K562 (cell line): ENCODE measurements around the gene EXOSC6. TPM values are rescaled to one million over a fixed set of nuclear protein-coding genes. Genes with fewer than 3 reads are reported as not detected.

ENCODE experiments used
- C11orf30 ChIP-seq: fragments of 450-650 bp; IDR thresholded peaks from 2 replicates; pipeline ENCODE4 v1.6.1; 2016; ENCODE audit warnings: low read depth, mild to moderate bottlenecking
- CTBP1 ChIP-seq: fragments of 450-650 bp; IDR thresholded peaks from 2 replicates; pipeline ENCODE4 v1.6.1; 2016; ENCODE audit warnings: borderline replicate concordance
- ETV5 ChIP-seq: sonication (generic); formaldehyde crosslinking; IDR thresholded peaks from 2 replicates; pipeline ENCODE4 v1.4.0; 2020; ENCODE audit warnings: low read depth, mild to moderate bottlenecking, missing genetic modification reagents
- FOXK2 ChIP-seq, 2 experiments: fragments of 450-650 bp; IDR thresholded peaks in 1 of 2; conservative IDR thresholded peaks in 1 of 2; 2 replicates each; pipeline ENCODE4 v1.6.1; 2016; ENCODE audit warnings: low read depth in 2 of 2, mild to moderate bottlenecking in 1 of 2
- HLTF ChIP-seq: fragments of 450-650 bp; IDR thresholded peaks from 2 replicates; pipeline ENCODE4 v1.6.1; 2016
- KDM5B ChIP-seq: fragments of 200-600 bp; sonication (generic); IDR thresholded peaks from 2 replicates; pipeline ENCODE4 v1.6.1; 2012; ENCODE audit warnings: low read depth, mild to moderate bottlenecking, moderate library complexity, low read length, control low read depth, inconsistent platforms; ENCODE audit not compliant: insufficient replicate concordance
- MAZ ChIP-seq, 2 experiments: fragments of 450-650 bp in 1 of 2; sonication (generic) in 1 of 2; formaldehyde crosslinking; IDR thresholded peaks in 1 of 2; conservative IDR thresholded peaks in 1 of 2; 2 replicates each; pipeline versions ENCODE4 v1.4.0 to v1.5.0; 2020; ENCODE audit warnings: mild to moderate bottlenecking in 1 of 2, missing genetic modification reagents in 1 of 2
- MCM2 ChIP-seq: fragments of 450-650 bp; IDR thresholded peaks from 2 replicates; pipeline ENCODE4 v1.6.1; 2017; ENCODE audit warnings: low read depth, mild to moderate bottlenecking
- MTA3 ChIP-seq: fragments of 450-650 bp; formaldehyde crosslinking; IDR thresholded peaks from 2 replicates; pipeline ENCODE4 v1.6.1; 2017; ENCODE audit warnings: mild to moderate bottlenecking, borderline replicate concordance
- NCOR1 ChIP-seq: fragments of 450-650 bp; IDR thresholded peaks from 2 replicates; pipeline ENCODE4 v1.6.1; 2016; ENCODE audit warnings: mild to moderate bottlenecking, moderate library complexity
- NR2C2 ChIP-seq, 2 experiments: fragments of 200-800 bp in 1 of 2; sonication (Bioruptor generic) in 1 of 2; sonication (generic) in 1 of 2; formaldehyde crosslinking in 1 of 2; IDR thresholded peaks; 2 replicates each; pipeline versions ENCODE4 v1.6.1 to v1.8.0; 2016 to 2022; ENCODE audit warnings: mild to moderate bottlenecking in 1 of 2, missing compliant biosample characterization in 1 of 2, missing genetic modification characterization in 1 of 2, missing genetic modification reagents in 1 of 2
- NR3C1 ChIP-seq: sonication (generic); formaldehyde crosslinking; IDR thresholded peaks from 2 replicates; pipeline ENCODE4 v1.8.1; 2022; ENCODE audit warnings: missing genetic modification reagents
- RB1 ChIP-seq: fragments of 450-650 bp; IDR thresholded peaks from 2 replicates; pipeline ENCODE4 v1.6.1; 2017; ENCODE audit warnings: low read depth, mild to moderate bottlenecking
- RBBP5 ChIP-seq: fragments of 200-600 bp; sonication (generic); IDR thresholded peaks from 2 replicates; pipeline ENCODE4 v1.6.1; 2012; ENCODE audit warnings: borderline replicate concordance, mild to moderate bottlenecking, low read length, control low read depth, inconsistent platforms; ENCODE audit not compliant: insufficient read depth, poor library complexity, severe bottlenecking
- TAF9B ChIP-seq: fragments of 450-650 bp; IDR thresholded peaks from 2 replicates; pipeline ENCODE4 v1.6.1; 2018; ENCODE audit warnings: mild to moderate bottlenecking; ENCODE audit not compliant: partially characterized antibody
- ZFX ChIP-seq: sonication (generic); formaldehyde crosslinking; IDR thresholded peaks from 2 replicates; pipeline ENCODE4 v1.8.0; 2022; ENCODE audit warnings: mild to moderate bottlenecking, missing genetic modification reagents, moderate library complexity
- ZNF431 ChIP-seq: sonication (generic); formaldehyde crosslinking; IDR thresholded peaks from 2 replicates; pipeline ENCODE4 v1.8.0; 2022; ENCODE audit warnings: mild to moderate bottlenecking, missing genetic modification reagents
- ZNF589 ChIP-seq: fragments of 200-800 bp; sonication (Bioruptor generic); IDR thresholded peaks from 2 replicates; pipeline ENCODE4 v1.6.1; 2016; ENCODE audit warnings: low read depth, missing genetic modification characterization, missing compliant biosample characterization
- polyA plus RNA-seq, 8 experiments: library from polyadenylated mRNA; depleted of rRNA in 4 of 8; stranded (reverse) in 5 of 8; unstranded in 3 of 8; fragments of >200 nt; fragmentation: Nextera tagmentation in 2 of 8; fragmentation: Illumina TruSeq in 1 of 8; extraction: Ambion mirVana in 2 of 8; extraction: Trizol in 1 of 8; gene quantifications; 2 replicates each; pipeline versions ENCODE4 v1.2.1 to v1.2.3, GENCODE V29; 2011 to 2014; ENCODE audit warnings: inconsistent platforms in 1 of 8, missing spikeins in 1 of 8
- total RNA-seq, 7 experiments: library from RNA; depleted of rRNA in 6 of 7; stranded (reverse); fragments of >200 nt in 6 of 7; fragmentation: Illumina TruSeq in 2 of 7; extraction: Trizol in 2 of 7; gene quantifications; 2 replicates each; pipeline versions ENCODE4 v1.2.1 to v1.2.3, GENCODE V29; 2011 to 2021; ENCODE audit warnings: low replicate concordance in 1 of 7
- TF ChIP-seq, protein P1 (sequence below): sonication (generic); formaldehyde crosslinking; IDR thresholded peaks from 2 replicates; pipeline ENCODE4 v1.9.0; 2022; ENCODE audit warnings: mild to moderate bottlenecking, missing genetic modification reagents
- TF ChIP-seq, protein P2 (sequence below): fragments of 450-650 bp; formaldehyde crosslinking; IDR thresholded peaks from 2 replicates; pipeline ENCODE4 v1.4.0; 2020; ENCODE audit warnings: mild to moderate bottlenecking, moderate library complexity
- TF ChIP-seq, protein P3 (sequence below): sonication (generic); formaldehyde crosslinking; IDR thresholded peaks from 2 replicates; pipeline ENCODE4 v1.8.0; 2022; ENCODE audit warnings: missing genetic modification reagents, mild to moderate bottlenecking, moderate library complexity, borderline replicate concordance

Gene EXOSC6
- total and polyA plus RNA-seq, 9 of the 15 experiments (the other 6 are each of a cell fraction or from before 2014, with no cell fraction given): 9.2 to 29.0 (median 15.6) TPM

DNA sequence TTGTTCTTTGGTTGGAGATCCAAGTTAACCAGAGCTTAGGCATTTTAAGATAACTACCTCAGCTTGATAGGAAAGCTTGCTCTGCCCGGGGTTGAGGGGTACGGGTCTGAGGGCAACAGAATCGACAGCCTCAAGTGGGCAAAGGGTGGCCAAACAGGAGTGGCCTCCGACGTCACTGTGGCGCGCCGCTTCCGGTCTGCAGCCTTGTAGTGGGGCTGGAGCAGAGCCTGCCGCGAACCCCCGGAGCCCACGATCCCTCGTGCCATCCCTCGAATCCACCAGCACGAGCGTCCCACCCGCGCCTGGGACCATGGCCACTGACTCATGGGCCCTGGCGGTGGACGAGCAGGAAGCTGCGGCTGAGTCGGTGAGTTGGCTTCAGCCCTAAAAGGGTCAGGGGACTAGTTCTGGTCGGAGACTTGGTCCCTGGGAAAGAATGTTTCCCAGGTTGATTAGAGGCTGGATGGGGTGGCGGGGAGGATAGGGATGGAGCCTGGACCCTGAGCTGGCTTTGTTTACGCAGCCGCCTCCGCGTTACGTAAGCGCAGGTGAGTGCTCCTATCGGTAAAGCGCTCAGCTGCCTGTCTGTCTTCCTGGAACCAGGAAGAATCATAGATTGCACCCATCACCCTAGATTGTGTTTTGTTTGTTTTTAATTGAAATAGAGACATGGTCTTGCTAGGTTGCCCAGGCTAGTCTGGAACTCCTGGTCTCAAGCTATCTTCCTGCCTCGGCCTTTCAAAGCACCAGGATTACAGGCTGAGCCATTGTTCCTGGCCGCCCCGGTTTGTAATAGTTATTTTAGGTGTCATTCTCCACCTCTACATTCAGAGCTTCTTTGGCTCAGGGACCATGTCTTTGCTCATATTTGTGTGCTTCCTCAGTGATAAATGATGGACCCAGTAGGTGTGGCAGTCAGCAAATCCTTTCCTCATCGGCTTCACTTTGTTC lies 47.5 kb upstream of the EXOSC6 start, which contains the start of gene DDX19B (continued):
- peak; percentile 74 for TF ChIP-seq ZFX (CRISPR knock-in tag)
- TF ChIP-seq MCM2: no peak
- peak; percentile 39; the same call in 1 of the 2 replicates for TF ChIP-seq HLTF
- TF ChIP-seq ZNF431 (CRISPR knock-in tag): no peak
- TF ChIP-seq KDM5B: peak; percentile 55
- 0 out of 2 replicates have a peak, but pooled peaks have one; percentile 67 for TF ChIP-seq ZNF589 (CRISPR knock-in tag)
- TF ChIP-seq NR3C1 (CRISPR knock-in tag): no peak
- peak; percentile 72 for TF ChIP-seq C11orf30
- peak in 1 of 2 experiments; percentile 50; a peak in 1 of 4 replicates for TF ChIP-seq FOXK2 (conservative IDR thresholded peaks at IDR 0.05 in 1 of 2, IDR thresholded peaks at IDR 0.05 in 1 of 2; ENCODE audit: low read depth in 2 of 2)
- TF ChIP-seq ETV5: 0 out of 2 replicates have a peak, but pooled peaks have one; percentile 58
- TF ChIP-seq, protein P1, sequence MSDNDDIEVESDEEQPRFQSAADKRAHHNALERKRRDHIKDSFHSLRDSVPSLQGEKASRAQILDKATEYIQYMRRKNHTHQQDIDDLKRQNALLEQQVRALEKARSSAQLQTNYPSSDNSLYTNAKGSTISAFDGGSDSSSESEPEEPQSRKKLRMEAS (CRISPR knock-in tag): peak; percentile 83
- TF ChIP-seq TAF9B: peak; percentile 48
- TF ChIP-seq RB1: peak; percentile 11; the same call in 1 of the 2 replicates
- TF ChIP-seq, protein P2, sequence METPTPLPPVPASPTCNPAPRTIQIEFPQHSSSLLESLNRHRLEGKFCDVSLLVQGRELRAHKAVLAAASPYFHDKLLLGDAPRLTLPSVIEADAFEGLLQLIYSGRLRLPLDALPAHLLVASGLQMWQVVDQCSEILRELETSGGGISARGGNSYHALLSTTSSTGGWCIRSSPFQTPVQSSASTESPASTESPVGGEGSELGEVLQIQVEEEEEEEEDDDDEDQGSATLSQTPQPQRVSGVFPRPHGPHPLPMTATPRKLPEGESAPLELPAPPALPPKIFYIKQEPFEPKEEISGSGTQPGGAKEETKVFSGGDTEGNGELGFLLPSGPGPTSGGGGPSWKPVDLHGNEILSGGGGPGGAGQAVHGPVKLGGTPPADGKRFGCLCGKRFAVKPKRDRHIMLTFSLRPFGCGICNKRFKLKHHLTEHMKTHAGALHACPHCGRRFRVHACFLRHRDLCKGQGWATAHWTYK (CRISPR knock-in tag): 0 out of 2 replicates have a peak, but pooled peaks have one; percentile 59
- peak; percentile 35 to 40; a peak in 2 of 4 replicates for TF ChIP-seq MAZ (CRISPR knock-in tag; conservative IDR thresholded peaks at IDR 0.05 in 1 of 2, IDR thresholded peaks at IDR 0.05 in 1 of 2)
- TF ChIP-seq RBBP5: peak; percentile 89
- TF ChIP-seq MTA3: peak; percentile 49
- TF ChIP-seq NR2C2 (CRISPR knock-in tag; IDR thresholded peaks at IDR 0.05): no peak
- TF ChIP-seq NR2C2 (tag; IDR thresholded peaks at IDR 0.05): peak; percentile 37; the same call in 1 of the 2 replicates
- peak; percentile 58; the same call in 1 of the 2 replicates for TF ChIP-seq CTBP1
- TF ChIP-seq, protein P3, sequence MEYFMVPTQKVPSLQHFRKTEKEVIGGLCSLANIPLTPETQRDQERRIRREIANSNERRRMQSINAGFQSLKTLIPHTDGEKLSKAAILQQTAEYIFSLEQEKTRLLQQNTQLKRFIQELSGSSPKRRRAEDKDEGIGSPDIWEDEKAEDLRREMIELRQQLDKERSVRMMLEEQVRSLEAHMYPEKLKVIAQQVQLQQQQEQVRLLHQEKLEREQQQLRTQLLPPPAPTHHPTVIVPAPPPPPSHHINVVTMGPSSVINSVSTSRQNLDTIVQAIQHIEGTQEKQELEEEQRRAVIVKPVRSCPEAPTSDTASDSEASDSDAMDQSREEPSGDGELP (CRISPR knock-in tag): peak; percentile 53; the same call in 1 of the 2 replicates
- no peak for TF ChIP-seq NCOR1
